KBM-7 (cell line): ENCODE data around the gene KRTAP5-11.
"Not testable (repeated sequence)": the region's sequence is repeated elsewhere in the genome, so short reads cannot be mapped to it uniquely, and the experiment has no call there.

ENCODE experiments used
- DNase-seq: peaks from one replicate; pipeline ENCODE4 v3.0.0-alpha.2; 2015
- in situ Hi-C: fragments of 300-500 bp; cut with MboI; formaldehyde crosslinking; loops from 2 replicates; pipeline ENCODE4 v1.14.3; 2020; ENCODE audit warnings: low sequenced_read_pairs, low pct_unique_long_range_greater_than_20kb, mixed read lengths

KRTAP5-11 gene

DNA sequence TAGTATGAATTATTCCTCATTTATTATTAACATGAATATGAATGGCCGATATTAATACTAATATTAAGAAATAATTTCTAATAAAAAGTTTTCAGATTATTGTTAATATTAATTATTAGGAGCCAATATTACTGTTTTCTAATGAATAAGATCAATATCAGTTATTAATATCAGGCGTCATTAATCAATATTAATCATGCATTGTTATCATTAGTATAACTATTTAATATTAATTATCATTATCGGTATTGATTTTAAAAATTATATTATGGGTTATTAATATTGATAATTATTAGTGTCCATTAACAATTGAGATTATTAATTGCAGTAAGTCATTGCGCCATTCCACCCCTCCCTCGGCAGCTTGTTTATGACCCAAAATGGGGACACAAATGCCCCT, 3.0 kb upstream of the KRTAP5-11 start:
- in situ Hi-C loops, DNase-seq: not testable (repeated sequence)

DNA sequence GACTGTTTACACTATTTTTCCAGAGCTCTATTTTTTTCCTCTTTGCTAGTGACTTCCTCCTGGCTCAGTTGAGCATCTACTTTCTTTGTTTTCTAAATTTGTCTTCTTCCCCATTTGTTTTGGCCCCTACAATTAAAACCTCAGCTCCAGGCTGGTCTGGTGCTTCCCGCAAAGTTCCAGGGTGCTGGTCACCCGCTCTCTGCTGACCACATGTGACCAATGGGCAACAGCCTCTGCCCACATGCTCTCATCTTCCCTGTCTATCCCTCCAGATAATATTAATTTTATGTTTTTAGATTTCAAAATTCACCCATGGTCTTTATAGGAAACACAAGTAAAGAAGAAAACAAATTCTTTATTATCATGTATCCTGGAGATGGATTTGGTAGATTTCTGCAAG, 294 bp upstream of the KRTAP5-11 start:
- DNase-seq, in situ Hi-C loops: not testable (repeated sequence)

DNA sequence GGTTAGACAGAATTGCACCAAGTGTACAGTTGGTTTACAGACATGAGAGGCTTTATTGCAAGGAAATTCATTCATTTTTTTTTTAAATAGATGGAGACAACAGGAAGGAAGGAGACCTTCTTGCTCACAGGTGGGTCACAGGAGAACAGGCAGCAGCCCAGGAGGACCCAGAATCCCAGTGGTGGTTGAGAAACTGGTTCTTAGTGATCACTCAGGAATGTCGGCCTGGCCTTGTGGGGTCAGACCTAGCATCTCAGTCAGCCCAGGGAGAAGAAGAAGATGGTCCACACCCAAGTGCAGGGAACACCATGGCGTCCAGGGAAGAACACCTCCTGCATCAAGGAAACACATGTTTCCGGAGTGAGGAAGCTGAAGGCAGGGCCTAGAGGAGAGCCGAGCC, 849 bp downstream of the KRTAP5-11 start:
- in situ Hi-C loops = no loop called here
- no peak for DNase-seq

DNA sequence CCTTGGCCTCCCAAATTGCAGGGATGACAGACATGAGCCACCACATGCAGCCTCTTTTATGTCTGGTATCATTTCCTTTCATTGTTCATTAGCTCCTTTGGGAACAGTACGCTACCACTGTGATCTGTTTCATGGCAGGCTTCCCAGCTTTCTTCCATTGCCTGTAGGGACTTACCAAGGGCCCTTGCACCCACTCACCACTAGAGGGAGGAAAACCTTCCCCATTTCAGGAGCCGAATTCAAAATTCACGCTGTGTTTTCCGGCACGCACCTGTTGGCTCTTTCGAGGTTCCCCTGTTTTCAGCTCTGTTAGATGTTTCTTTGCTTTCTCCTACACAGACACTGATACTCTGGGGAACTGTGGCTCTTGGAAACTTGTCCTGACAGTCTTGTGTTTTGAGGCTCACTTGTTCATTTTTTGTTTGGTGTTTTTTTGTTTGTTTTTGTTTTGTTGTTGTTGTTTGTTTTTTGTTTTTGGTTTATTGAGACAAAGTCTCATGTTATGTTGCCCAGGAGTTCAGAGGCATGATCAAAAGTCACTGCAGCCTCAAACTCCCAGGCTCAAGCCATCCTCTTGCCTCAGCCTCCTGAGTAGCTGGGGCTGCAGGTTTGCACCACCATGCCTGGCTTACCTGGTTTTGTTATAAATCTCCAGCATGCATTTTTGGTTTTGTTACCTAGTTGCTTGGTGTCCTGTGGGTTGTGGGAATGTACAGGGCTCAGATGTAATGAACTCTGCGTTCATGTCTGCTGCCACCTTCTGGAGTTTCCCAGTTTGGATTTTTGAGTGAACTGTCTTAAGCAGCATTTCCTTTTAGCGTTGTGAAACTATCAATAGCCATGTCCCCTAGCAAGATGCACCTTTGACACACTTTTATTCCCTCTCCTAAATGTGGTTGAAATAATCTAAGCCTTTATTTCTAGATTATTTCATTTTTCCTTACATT, 2.3 kb downstream of the KRTAP5-11 start:
- in situ Hi-C loops = no loop called here
- DNase-seq = peak; percentile 50

DNA sequence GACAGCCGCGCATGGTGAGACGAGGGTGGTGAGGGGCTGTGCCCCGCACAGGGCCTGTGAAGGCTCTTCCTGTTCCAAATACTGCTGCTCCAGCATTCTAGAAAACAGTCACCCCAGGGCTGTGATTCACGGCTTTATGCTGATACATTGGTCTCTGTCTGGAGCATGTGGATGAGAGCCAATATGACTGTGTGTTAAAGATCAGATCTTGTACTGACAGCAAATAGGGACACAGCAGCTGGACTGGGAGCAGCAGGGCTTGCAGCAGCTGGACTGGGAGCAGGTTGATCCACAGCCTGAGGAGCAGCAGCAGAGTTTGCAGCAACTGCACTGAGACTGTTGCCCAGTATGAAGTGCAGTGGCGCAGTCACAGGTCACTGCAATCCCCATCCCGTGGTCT, 3.2 kb downstream of the KRTAP5-11 start:
- in situ Hi-C loops = not testable (repeated sequence)

DNA sequence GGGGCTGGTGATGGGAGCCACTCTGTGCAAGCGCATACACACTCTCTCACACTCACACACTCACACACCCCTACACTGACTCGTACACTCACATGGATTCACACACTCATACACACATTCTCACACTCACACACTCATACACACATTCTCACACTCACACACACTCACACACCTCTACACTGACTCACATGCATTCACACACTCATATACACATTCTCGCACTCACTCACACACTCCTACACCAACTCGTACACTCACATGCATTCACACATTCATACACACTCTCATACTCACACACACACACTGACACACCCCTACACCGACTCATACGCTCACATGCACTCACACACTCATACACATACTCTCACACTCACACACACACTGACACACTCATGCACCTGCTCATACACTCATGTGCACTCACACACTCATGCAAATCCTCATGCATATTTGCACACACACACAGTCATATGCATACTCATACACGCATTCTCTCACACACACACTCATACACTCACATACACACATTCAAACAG, 5.1 kb downstream of the KRTAP5-11 start:
- in situ Hi-C loops = no loop called here
- no peak for DNase-seq

More for the DNA sequence above, 3.2 kb downstream of the KRTAP5-11 start:
- not testable (repeated sequence) for DNase-seq

DNA sequence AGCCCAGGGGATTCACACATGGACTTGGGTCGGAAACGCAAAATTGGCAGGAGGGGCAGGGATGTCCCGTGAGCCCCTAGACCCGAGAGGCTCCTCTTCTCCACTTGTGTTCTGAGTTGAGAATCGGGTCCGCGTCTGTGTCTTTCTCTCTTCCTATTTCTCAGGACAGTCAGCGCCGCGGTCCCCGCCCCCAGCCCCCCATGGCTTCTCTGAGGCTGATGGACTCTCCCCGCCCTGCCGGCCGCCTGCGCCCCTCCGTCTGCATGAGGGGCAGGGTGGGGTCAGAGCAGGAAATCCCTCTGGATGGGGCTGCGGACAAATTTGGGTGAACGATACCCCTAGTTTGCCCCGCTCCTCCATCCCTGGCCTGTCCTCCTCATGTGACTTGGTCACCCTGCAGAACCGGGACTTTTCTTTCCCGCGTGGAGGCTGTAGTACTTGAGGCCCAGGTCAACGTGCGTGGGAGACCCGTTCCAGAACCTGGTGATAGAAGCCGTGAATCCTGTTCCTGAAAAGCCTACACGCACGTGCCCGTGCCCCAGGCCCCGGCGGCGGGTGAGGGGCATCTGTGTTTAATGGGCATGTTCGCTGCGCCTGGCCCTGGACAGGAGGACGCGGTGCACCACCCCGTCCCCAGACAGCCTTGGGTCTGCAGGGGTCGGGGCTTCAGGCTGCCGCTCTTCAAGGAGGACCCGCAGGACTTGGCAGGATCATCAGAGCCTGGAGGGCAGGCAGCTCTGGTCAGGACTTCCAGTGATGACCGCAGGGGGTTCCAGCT, 5.8 kb downstream of the KRTAP5-11 start:
- in situ Hi-C loops, DNase-seq: not testable (repeated sequence)

DNA sequence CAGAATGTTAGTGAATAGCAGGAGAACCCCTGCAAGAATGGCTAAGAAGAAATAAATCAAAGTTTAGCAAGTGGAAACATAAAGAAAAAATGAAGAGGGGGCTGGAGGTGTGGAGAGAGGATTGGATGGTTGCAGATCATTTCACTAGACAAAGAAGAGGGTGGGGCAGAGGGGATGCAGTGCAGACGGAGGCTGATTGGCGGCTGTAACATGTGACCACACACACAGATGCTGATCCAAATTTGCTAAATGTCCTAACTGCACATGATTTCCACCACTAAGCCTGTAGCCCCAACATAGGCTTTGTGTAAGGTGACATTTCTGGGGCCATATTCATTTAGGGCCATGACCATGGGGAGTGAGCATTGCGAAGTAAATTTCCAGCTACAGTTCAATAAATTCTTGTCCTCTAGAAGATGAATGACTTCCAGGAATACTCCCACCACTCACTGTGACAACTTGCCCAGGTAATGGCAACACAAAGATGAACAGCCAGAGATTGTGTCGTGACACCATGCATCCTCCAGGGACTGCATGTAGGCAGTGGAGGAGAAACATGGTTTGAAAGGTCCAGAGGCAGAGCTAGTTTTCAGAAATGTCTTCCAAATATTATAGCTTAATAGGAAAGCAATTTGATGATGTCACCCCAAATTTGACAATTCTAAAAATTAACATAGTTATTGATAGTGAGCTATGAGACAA, 6.8 kb downstream of the KRTAP5-11 start:
- DNase-seq = no peak
- in situ Hi-C loops = no loop called here

DNA sequence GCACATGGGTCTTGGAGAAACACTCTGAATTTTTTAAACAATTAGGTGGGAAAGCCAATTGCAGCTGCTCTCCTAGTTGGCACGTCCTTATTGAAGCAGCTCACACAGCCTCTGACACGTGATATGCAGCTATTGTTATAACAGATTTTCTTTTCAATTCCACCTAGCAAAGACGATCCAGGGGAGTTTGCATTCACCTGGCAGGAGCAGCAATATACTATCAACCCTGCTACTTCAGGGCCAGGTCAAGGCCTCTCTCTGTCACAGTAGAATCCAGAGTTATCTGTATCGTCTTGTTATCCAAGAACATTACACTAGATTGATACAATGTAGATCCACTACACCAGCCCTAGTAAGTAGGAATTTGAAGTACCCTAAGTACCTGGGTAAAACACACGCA, 8.3 kb downstream of the KRTAP5-11 start:
- DNase-seq = no peak
- in situ Hi-C loops = no loop called here

DNA sequence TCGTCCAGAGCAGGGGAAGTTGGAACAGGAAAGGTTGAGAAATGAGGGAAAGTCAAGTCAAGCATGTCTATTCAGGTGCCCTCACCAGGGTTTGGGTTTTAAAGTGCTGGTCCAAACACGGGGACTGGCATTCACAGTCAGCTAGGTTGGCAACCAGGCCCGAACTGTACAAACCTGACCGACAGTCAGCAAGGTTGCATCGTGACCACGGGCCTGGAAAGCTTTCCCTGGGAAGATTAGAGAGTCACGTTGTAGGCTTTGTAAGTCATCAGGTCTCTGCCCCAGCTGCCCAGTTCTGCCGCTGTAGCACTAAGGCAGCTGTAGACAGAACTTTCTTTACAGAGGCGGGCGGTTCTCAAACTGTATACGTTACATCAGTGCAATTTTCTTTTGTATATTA, 9.9 kb downstream of the KRTAP5-11 start:
- no peak for DNase-seq
- in situ Hi-C loops = no loop called here

DNA sequence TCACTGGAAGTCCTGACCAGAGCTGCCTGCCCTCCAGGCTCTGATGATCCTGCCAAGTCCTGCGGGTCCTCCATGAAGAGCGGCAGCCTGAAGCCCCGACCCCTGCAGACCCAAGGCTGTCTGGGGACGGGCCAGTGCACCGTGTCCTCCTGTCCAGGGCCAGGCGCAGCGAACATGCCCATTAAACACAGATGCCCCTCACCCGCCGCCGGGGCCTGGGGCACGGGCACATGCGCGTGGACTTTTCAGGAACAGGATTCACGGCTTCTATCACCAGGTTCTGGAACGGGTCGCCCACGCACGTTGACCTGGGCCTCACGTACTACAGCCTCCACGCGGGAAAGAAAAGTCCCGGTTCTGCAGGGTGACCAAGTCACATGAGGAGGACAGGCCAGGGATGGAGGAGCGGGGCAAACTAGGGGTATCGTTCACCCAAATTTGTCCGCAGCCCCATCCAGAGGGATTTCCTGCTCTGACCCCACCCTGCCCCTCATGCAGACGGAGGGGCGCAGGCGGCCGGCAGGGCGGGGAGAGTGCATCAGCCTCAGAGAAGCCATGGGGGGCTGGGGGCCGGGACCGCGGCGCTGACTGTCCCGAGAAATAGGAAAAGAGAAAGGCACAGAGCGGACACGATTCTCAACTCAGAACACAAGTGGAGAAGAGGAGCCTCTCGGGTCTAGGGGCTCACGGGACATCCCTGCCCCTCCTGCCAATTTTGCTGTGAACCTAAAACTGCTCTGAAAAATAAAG, 11.4 kb downstream of the KRTAP5-11 start:
- in situ Hi-C loops, DNase-seq: not testable (repeated sequence)

DNA sequence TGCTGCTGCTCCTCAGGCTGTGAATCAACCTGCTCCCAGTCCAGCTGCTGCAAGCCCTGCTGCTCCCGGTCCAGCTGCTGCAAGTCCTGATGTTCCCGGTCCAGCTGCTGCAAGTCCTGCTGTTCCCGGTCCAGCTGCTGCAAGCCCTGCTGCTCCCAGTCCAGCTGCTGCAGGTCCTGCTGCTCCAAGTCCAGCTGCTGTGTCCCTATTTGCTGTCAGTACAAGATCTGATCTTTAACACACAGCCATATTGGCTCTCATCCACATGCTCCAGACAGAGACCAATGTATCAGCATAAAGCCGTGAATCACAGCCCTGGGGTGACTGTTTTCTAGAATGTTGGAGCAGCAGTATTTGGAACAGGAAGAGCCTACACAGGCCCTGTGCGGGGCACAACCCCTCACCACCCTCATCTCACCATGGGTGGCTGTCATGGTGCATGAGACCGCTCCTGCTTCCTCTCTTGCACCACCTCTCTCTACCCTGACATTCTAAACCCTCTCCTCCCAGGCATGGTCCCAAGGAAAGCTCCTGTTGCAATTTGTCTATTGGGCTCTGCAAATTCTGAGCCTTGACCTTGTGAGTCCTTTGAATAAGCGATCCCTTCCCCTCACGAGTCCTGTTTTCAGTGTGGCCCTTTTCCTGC, 13.8 kb downstream of the KRTAP5-11 start:
- no peak for DNase-seq
- in situ Hi-C loops = no loop called here

DNA sequence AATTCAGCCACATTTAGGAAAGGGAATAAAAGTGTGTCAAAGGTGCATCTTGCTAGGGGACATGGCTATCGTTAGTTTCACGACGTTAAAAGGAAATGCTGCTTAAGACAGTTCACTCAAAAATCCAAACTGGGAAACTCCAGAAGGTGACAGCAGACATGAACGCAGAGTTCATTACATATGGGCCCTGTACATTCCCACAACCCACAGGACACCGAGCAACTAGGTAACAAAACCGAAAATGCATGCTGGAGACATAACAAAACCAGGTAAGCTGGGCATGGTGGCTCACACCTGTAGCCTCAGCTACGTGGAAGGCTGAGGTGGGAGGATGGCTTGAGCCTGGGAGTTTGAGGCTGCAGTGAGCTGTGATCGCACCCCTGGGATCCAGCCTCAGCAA, 15.0 kb downstream of the KRTAP5-11 start:
- in situ Hi-C loops, DNase-seq: not testable (repeated sequence)

DNA sequence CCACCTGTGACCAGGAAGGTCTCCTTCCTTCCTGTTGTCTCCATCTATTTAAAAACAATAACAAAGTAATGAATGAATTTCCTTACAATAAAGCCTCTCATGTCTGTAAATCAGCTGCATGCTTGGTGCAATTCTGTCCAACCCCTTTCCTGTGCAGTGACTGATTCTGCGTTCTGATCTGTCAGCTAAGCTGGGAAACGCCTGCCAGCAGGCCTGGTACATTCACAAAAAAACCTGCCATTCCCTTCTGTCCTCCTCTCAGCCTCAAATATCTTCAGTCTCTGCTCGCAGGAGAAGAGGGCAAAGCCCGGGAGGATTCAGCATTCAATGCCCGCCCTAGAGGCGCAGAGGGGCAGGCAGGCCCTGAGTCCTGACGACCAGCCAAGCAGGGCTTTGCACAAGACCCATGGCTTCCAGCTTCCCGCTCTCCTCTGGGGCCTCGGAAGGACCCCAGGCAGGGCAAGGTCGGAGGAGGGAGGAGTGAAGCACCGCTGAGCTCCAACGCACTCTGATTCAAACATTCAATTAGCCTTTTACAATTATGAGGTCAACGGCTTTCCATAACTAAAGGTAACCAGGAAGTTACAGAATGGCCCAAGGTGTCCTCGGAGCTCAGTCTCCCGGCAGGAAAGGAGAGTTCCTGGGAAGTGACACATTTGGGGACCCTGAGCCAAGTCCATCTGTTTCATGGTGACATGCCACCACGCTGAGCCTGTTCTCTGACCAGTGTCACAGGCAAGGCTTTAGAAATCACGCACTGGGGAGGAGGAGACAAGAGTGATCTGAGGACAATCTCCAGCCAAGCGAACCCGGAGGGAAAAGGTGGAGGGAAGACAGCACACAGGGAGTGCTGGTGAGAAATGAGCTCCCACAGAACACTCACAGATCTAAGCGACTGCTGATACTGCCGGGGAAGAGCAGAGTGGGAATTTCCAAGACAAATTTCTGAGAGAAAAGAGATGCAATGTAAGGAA, 15.8 kb downstream of the KRTAP5-11 start:
- DNase-seq, in situ Hi-C loops: not testable (repeated sequence)

DNA sequence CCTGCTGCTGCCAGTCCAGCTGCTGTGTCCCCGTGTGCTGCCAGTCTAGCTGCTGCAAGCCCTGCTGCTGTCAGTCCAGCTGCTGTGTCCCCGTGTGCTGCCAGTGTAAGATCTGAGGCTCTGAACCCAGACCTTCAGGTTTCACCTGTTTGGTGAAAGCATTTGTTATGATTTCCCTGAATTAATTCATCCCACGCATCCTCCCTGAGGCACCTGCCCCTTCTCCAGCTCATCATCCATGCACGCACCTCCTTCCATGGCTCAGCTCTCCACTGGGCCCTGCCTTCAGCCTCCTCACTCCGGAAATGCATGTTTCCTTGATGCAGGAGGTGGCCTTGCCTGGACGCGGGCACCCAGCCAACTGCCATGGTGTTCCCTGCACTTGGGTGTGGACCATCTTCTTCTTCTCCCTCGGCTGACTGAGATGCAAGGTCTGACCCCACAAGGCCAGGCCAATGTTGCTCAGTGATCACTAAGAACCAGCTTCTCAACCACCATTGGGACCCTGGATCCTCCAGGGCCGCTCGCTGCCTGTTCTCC, 16.5 kb downstream of the KRTAP5-11 start:
- in situ Hi-C loops = no loop called here
- DNase-seq = no peak

DNA sequence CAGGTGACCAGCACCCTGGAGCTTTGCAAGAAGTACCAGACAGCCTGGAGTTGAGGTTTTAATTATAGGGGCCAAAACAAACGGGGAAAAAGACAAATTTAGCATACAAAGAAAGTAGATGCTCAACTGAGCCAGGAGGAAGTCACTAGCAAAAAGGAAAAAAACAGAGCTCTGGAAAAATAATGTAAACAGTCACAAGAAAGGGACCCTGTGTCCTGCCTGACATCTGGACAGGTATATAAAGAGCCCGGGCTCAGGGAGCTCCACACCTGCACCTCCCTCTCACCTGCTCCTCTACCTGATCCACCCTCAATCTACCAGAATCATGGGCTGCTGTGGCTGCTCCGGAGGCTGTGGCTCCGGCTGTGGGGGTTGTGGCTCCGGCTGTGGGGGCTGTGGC, 17.4 kb downstream of the KRTAP5-11 start, which contains the start of gene KRTAP5-10:
TSS of gene KRTAP5-10 (plus strand) at position 301 of the 400 bp plus-strand sequence. CDS start at position 326, 25 bp downstream.
- no peak for DNase-seq

DNA sequence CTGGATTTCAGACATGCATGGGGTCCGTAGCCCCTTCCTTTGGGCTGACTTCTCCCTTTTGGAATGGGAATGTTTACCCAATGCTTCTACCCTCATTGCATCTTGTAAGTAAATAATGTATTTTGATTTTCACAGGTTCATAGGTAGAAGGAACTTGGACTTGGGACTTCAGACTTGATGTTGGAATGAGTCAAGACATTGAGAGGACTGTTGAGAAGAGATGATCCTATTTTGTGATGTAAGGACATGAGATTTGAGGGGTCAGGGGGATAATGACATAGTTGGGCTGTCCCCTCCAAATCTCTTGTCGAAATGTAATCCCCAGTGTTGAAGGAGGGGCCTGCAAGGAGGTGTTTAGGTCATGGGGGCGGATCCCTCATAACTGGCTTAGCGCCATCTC, 18.2 kb downstream of the KRTAP5-11 start:
- DNase-seq = no peak
- in situ Hi-C loops = no loop called here

More for the DNA sequence above, 17.4 kb downstream of the KRTAP5-11 start, which contains the start of gene KRTAP5-10:
- in situ Hi-C loops = no loop called here
